ENCODE data around the gene NXNL2.

The NXNL2 gene

DNA sequence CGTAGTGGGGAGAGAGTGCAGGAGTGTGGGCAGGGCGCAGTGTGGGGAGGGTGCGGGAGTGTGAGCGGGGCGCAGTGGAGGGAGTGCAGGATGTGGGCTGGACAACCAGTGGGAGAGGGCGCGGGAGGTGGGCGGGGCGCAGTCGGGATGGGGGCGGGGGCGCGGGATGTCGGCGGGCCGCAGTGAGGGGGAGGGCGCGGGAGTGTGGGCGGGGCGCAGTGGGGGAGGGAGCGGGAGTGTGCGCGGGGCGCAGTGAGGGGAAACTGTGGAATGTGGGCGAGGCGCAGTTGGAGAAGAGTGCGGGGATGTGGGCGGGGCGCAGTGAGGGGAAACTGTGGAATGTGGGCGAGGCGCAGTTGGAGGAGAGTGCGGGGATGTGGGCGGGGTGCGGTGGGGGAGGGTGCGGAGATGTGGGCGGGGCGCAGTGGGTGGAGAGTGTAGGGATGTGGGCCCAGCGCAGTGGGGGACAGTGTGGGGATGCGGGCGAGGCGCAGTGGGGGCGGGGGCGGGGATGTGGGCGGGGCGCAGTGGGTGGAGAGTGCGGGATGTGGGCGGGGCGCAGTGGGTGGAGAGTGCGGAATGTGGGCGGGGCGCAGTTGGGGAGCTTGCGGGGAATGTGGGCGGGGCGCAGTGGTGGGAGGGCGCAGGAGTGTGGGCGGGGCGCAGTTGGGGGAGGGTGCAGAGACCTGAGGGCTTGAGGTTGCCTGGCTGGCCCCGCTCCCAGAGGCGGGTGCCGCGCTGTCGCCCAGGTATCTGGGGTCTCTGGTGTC lies at the start of gene NXNL2:
Gene NXNL2 (plus strand): TSS at position 723 of the 770 bp plus-strand sequence. CDS start 257 bp downstream, outside the sequence.
- DNase-seq (ENCODE audit: low read depth): no peak

- no peak for DNase-seq (ENCODE audit: low read depth)
These were observed 46.8 kb upstream of the NXNL2 start for GRCh38 chr9:88488166-88488565.

GRCh38 chr9:88494983-88495721 lies 39.8 kb upstream of the NXNL2 start:
- DNase-seq (ENCODE audit: low read depth): no peak

DNA sequence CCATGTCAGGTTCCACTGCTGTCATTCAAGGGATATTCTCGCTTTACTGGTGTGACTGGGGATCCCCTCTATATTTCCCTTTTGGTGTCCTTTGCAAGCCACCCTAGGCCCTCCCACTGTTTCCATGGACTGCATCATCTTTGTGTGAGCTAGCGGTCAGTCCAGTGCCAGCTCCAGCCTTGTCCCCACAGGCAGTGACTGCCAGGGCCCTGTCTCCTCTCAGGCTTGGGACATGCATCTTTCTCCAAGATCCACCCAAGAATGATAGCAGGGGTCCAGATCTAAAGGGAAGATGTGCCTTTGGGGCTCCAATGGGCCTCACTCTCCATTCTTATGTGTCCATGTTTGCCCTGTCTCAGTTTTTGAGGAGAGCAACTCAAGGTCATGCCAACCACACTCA lies 37.8 kb upstream of the NXNL2 start:
- no peak for DNase-seq (ENCODE audit: low read depth)

DNA sequence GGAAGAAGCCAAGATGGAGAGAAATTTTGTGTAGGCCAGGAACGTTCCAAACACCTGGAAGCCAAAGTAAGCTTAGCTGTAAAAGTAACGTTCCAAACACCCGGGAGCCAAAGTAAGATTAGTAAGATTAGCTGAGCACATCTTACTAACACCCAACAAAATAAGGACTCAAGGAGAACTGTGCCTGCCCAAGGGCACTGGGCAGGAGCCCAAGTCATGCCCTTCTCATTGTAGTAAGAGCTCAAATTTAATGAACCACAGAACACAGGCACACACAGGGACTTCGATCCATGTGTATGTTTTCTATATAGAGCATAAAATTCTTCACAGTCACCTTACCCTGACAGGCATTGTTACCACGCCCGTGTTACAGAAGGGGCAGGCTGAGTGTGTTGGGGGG lies 36.1 kb upstream of the NXNL2 start:
- no peak for DNase-seq (ENCODE audit: low read depth)

DNA sequence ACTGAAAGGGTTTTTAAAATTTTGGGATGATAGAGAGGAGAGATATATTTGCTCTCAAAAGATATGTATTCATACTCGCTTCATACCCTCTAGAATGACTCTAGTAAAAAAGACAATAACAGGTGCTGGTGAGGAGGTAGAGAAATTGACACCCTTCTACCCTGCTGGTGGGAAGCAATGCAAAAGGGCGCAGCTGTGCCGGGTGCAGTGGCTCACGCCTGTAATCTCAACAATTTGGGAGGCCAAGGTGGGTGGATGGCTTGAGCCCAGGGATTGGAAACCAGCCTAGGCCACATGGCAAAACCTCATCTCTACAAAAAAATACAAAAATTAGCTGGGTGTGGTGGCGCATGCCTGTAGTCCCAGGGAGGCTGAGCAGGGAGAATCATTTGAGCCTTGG lies 33.9 kb upstream of the NXNL2 start:
- DNase-seq (ENCODE audit: low read depth): no peak

GRCh38 chr9:88502552-88503034 lies 32.4 kb upstream of the NXNL2 start:
- no peak for DNase-seq (ENCODE audit: low read depth)

DNA sequence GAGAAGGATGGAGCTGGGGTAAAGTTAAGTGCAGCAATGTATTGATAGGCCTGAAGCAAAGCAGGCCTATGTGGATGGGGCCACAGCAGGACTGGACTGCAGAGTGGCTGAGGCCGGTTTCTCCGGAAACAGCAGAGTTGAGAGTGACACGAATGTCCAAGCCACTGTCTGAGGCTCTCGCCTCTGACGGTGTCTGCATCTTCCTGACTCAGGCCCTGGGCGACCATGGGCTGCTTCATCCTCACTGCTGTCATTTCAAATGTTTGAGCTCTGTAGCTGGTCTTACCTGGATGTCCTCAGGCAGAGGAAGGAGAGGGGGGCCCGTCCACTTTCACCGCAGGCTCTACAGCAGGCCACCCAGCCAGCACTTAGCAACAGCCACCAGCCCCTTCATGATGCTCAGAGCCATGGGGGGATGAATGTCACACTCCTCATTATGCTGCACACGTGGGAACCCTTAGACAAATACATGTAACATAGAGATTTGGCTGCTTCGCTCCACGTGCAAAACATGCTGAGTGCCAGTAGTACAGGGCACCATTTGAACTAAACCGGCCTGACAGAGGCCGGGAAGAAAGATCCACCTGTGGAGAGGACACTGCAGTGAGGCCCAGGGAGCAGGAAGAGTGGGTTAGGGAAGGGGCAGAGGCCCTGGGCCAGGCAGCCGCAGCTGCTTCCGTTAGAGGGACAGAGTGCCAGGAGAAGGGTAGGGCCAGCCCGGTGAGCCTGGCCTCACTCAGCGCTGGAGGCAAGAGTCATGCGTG lies 31.7 kb upstream of the NXNL2 start:
- no peak for DNase-seq (ENCODE audit: low read depth)

DNA sequence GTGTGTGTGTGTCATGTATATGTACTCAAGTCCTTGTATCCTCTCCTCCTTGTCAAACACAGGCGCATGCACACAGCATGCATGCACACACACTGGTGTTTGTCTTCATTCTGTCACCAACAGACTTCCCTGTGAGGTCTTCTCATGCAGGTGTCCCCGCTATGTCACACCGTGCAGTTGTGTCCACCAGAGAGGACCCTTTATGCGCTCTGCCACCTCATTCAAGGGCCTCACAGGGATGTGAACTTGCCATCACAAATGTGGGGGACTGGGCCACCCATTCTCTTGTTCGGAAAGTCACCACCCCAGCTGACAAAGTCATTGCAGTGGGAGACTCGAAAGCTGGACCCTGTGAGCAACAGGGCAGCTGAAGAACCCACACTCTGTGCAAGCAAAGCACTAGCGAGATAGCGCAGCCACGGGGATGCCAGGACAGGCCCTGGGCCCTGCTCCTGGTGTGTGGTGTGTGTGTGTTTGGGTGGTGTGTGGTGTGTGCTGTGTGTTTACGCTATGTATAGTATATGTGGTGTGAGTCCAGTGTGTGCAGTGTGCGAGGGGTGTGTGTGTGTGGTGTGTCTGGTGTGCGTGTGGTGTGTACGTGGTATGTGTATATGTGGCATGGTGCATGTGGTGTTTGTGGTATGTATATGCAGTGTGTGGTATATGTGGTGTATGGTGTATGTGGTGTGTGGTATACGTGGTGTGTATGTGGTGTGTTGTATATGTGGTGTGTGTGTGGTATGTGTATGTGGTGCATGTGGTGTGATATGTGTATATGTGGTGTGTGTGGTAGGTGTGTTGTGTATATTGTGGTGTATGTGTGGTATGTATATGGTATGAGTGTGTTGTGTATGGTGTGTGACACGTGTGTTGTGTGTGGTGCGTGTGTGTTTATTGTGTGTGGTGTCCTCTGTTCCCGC lies 30.9 kb upstream of the NXNL2 start:
- DNase-seq (ENCODE audit: low read depth): no peak

GRCh38 chr9:88508326-88508725 lies 26.7 kb upstream of the NXNL2 start:
- no peak for DNase-seq (ENCODE audit: low read depth)

GRCh38 chr9:88511906-88512305 lies 23.1 kb upstream of the NXNL2 start:
- DNase-seq (ENCODE audit: low read depth): no peak

DNA sequence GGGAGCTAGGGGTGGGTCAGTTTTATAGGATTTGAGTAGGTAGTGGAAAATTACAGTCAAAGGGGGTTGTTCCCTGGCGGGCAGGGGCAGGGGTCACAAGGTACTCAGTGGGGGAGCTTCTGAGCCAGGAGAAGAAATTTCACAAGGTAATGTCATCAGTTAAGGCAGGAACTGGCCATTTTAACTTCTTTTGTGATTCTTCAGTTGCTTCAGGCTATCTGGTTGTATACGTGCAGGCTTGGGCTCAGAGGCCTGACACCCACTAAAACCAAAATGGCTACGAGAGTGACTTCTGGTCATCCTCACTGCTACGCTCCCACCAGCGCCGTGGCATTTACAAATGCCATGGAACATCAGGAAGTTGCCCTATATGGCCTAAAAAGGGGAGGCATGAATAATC lies 20.7 kb upstream of the NXNL2 start:
- DNase-seq (ENCODE audit: low read depth): no peak

DNA sequence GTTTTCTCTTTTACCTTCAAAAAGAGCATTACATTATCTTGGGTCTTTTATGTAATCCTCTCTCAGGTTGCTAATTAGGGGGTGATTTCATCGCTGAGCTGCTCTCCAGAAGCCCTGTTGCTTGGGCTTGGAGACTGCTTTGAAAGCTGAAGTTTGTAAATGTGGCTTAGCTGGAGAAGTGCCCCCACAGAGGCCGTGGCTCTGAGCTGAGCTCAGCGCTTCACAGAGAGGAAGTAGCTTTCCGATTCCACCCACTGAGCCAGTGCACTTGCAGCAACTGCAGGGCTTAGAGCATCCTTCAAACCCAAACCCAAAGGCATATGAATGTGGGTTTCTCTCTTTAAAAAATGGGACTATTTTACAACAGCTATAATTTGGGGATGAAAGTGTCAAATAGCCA lies 13.7 kb upstream of the NXNL2 start:
- DNase-seq (ENCODE audit: low read depth): no peak

DNA sequence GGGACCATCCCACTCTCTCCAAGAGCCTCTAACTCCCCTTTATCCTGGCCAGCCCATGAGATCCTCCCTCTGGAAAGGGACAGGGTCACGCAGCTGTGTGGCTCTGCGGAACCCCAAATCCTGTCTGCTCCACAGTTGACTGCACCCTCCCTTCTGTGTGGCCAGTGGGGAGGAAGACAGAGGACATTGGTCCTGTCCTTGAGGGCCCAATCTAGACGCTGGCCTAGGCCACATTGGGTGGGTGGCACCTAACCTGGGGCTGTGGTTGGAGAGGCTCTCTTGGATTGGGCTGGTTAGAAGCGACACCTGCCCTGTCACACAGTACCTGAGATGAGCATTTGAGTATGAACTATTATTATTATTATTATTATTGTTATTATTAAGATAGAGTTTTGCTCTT lies 12.6 kb upstream of the NXNL2 start:
- no peak for DNase-seq (ENCODE audit: low read depth)

GRCh38 chr9:88523056-88523455 lies 11.9 kb upstream of the NXNL2 start:
- DNase-seq (ENCODE audit: low read depth): no peak

DNA sequence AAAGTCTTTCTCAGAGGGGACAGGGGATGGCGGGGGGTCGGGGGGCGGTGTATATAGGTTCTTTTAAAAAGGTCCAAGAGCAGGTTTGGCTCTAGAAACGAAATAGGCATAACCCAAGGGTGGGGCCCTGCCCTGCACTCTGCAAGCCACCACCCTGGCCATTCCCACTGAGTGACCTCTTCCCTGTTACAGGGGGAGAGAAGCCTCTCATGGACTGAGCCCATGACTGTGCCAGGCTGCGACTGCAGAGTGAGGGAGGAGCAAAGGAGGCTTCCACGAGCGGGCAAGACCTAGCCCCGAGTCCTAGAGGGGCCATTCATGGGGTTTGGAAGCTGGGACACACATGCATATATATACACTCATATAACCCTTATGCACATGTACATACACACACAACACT lies 10.1 kb upstream of the NXNL2 start:
- DNase-seq (ENCODE audit: low read depth): no peak

GRCh38 chr9:88527618-88528017 lies 7.4 kb upstream of the NXNL2 start:
- no peak for DNase-seq (ENCODE audit: low read depth)

DNA sequence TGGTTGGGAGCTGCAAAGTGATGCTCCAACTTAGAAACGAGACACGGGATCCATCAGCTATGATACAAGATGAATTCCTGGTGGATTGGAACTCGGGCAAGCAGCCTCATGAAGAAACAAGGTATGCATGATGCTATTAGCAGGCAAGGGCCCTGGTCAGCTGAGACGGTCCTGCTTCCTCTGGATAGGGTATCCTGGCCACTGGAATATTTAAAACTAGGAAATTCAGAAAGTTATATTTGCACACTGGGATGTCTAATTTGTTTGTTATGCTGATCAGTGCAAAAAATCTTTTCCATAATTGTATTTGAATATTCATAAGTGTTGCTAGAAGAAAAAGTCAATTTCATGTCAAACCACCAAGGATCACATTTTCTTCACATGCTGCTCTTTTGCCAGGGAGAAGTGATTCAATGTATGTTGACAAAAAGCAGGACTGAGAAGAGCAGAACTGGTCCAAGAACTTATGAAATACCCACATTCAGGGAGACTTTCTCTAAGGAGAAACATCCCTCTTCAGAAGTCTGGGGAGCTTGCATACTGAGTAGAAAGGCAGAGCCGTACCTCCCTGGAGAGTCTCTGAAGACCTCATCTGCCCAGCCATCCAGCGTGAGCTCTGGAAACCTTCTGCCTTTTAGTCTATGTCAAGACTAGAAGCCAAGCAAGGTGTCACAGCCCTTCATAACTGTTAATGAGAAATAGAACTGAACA lies 6.7 kb upstream of the NXNL2 start:
- DNase-seq (ENCODE audit: low read depth): no peak

- no peak for DNase-seq (ENCODE audit: low read depth)
These were observed 5.5 kb upstream of the NXNL2 start for GRCh38 chr9:88529496-88529895.

GRCh38 chr9:88530051-88530450 lies 4.9 kb upstream of the NXNL2 start:
- no peak for DNase-seq (ENCODE audit: low read depth)
